HG03039 (cell line): ENCODE results near the gene GSG1L.
"Not testable (repeated sequence)": the region's sequence is repeated elsewhere in the genome, so short reads cannot be mapped to it uniquely, and the experiment has no call there.

Experiments
- ATAC-seq: cut with Tn5 transposase; IDR thresholded peaks from one replicate; pipeline ENCODE4 v1.9.1; 2021; ENCODE audit warnings: mild to moderate bottlenecking, moderate library complexity; ENCODE audit not compliant: unreplicated experiment

GSG1L gene

DNA sequence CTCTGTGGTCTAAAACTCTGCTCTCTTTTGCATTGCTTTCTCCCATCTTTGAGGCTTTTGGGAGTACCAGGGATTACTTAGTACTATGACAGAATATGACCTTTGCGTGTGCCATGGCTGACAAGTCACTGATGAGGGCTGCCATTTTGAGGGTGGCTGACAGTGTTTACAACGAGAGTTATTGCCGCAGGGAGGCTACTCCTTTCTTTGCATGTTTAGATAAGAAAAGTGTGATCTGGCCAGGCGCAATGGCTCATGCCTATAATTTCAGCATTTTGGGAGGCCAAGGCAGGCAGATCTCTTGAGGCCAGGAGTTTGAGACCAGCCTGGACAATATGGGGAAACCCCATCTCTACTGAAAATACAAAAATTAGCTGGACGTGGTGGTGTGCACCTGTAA is 77.5 kb downstream of the GSG1L start:
- no peak for ATAC-seq

DNA sequence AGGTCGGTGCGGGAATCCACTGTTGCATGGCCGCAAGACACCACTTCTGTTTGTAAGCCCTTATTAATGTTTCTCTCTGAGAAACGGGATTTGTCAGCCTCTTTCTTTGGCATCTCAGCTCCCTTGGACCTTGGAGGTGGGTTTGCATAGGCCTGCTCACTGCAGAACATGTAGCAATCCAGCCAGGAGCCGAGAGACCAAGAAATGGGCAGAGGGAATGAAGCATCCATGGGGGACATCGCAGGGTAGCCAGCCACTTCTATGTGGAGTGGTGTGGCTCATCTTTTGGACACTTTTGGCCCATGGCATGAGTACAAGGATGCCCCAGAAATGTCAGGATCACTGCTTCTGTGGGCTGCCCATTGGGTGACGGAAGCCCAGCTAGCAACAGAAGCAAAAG is 79.4 kb downstream of the GSG1L start:
- ATAC-seq = no peak

DNA sequence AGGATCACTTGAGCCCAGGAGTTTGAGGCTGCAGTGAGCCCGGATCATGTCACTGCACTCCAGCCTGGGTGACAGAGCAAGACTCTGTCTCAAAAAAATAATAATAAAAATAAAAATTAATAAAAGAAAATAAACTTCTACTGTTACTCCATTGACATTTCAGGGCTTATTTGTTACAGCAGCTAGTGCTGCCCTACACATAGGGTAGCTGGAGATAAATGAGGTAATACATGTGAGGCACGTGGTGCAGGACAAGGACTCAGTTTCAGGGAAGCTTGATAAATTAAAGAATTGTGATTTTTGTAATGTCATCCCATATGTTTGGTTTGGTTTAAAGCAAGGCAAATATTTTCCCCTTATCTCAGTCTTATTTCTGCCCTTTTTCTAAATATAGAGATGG is 80.3 kb downstream of the GSG1L start:
- no peak for ATAC-seq

DNA sequence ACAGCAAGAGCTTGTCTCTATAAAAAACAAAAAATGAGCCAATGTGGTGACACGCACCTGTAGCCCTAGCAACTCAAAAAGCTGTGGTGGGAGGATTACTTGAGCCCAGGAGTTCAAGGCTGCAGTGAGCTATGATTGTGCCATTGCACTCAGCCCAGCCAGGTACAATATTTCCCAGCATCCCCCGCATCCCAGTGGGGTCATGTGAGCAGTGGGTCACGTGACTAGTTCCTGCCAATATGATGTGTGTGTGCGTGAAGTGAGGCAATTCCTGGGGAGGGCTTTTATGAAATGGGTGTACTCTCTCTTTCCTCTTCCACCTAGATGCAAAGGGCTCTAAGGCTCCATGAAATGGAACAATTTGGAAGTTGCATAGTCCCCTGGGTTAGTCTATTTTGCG is 81.3 kb downstream of the GSG1L start:
- no peak for ATAC-seq

DNA sequence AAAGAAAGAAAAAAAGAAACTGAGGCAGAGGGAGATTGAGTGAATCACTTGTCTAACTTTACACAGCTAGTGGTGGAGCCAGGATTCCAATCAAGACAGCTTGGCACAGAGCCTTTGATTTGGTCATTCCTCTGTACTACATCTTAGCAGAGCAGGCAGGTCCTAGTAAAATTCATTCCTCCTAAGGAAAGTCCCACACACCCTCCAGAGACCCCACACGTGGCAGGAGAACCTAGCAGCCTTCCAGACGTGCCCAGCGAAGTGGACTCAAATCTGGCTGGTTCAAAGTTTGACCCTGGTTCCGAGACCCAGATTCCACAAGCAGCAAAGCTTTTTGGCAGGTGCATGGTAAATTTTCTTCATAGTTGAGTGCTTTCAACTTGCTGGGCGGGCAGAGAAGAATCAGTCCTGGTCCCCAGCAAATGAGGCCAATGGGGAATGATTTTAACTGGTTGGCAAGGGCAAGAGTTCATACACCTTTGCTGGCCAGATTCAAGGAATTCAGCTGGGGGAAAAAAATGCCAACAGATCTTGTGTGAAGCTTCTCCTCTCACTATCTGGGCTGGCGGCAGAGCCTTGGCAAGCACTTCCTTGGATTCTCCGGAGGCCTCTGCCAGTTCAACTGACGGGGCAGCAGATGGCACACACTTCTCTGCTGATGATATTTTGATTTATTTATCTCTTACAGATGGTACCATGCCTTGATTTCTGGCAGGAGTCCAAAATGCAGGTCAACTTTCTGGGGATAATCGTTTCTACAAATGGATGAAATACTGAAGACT is 82.4 kb downstream of the GSG1L start:
- no peak for ATAC-seq

DNA sequence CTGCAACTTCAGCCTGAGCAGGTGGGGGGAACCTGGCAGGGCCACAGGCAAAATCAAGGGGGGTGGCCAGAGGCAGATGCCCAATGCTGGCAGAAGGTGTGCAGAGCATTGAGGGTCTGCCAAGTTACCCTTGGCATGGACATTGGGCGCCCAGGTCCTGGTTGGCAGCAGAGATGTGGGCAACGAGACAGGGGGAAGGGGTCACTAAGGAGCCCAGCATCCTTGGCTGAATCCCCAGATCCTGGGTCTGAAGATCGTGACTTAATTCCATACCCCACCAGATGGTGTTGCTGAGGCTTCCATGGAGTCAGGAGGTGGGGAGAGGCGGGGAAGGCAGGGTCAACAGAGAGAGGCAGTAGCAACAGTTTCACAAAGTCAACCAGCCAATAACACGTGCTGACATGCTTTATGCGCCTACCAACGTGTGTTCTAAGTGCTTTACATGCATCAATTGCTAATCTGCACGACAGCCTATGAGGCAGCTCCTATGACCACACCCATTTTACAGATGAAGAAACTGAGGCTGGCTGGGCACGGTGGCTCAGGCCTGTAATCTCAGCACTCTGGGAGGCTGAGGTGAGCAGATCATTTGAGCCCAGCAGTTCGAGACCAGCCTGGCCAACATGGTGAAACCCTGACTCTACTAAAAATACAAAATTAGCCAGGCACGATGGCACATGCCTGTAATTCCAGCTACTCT is 83.3 kb downstream of the GSG1L start:
- no peak for ATAC-seq

DNA sequence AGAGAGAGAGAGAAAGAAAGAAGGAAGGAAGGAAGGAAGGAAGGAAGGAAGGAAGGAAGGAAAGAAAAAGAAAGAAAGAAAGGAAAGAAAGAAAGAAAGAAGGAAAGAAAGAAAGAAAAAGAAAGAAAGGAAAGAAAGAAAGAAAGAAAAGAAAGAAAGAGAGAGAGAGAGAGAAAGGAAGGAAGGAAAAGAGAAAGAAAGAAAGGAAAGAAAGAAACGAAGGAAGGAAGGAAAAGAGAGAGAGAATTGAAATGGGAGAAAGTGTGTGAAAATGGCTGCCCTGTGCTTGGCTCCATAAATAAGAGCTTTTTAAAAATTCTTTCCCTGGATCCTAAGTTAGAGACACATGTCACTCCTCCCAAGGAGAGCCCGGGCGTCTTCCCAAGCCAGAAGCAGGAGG is 83.8 kb downstream of the GSG1L start:
- ATAC-seq = not testable (repeated sequence)

DNA sequence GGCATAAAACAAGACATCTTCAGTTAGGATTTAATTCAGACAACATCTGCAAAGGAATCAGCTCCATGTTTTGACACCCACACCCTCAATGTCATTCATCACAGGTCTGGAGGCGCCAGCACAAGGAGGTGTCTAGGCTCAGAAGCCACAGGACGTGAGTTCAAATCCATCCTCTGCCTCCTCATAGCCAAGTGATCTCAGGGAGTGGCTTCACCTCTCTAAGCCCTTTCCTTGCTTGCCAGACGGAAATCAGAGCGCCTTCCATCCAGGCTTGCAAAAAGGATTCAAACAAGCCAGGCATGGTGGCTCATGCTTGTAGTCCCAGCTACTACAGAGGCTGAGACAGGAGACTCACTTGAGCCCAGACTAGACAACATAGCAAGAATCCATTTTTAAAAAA is 84.6 kb downstream of the GSG1L start:
- ATAC-seq = no peak

DNA sequence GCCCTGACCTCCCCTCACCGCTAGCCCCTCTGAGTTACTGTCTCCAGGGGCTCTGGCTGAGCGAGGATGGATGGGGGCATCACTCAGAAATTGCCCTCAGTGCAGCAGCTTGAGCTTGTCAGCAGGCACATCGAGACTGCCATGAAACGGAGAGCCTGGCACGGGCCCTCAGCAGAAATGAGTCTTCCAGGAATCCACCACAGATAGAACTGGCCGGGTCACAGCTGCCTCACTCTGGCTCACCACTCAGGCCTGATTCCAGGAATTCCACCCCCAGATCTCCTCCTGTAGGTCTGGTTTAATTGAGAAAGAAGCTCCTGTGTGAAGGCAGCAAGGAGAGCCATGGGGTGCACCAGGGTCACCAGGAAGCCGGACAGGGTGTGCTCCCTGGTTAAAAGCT is 85.5 kb downstream of the GSG1L start:
- ATAC-seq = no peak

DNA sequence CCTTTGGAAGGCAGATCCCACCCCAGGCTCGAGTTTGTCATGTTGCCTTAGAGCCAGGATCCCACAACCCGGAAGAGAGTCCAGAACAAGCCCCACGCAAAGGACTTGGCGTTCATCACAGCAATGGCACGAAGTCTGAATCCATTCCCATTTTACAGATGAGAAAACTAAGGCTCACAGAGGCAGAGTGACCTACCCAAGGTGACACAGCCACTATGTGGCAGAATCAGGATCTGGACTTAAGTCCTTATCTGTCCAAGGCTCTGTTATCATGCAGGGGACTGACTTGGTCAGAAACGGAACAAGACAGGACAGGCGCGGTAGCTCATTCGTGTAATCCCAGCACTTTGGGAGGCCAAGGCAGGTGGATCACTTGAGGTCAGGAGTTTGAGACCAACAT is 86.5 kb downstream of the GSG1L start:
- ATAC-seq = no peak

DNA sequence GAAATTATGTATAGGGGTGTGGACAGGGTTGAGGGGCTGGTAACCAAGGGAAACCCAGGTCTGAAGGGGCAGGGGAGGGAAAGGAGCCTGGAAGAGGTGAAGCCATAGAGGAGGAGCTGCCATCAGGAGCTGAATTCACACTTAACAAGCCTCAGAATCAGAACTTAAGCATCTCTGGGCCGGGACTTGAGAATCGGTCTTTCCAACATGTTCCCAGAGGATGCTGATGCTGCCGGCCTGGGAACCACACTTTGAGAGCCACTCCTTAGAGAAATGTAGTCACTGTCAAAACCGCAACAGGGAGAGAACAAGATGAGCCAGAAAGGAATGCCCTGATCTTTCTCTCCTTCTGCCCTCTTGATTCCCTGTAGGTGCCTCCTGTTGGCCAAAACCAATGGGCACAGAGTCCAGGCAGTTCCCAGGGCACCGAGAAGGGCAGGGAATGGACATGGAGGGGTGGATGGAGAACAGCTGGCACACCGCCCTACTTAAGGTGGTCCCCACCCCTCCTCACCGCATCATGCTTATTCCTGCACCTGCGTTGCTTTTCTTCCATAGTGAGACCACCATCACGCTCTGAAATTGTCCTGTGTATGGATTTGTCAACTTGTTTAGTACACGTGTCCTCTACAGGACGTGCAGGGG is 88.5 kb downstream of the GSG1L start:
- ATAC-seq = no peak

DNA sequence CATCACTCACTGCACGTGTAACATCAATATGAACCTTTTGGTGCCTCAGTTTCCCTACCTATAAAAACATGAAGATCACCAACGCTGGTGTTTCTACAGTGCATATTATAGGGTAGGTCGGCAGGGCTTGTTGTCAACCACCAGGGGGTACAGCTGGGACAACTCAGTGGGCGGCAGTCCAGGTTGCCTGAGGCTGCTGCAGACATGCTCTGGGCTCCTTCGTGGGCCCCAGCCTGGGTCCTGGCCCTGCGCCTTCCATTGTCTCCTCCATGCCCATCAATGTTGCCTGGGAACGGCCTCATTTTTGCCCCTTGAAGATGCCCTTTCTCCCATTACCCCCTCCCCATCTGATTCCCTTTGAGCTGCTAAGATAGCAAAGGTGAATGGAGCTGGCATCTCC is 89.8 kb downstream of the GSG1L start:
- no peak for ATAC-seq

DNA sequence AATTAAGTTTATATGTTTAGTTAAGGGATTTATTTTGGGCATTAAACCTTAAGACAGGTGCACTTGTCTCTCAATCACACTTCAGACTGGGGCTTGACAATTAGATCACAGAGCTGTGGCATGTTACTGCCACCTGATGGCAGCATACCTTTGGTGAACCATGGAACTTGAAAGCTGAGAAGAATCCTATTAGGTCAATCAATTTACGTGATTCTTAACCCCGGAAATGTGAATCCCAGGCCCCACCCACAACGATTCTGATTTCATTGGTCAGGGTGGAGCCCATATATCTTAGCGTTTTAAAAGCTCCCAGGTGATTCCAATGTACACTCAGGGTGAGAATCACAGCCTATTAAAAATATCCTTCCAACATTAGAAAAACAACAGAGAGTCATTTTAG is 91.0 kb downstream of the GSG1L start:
- no peak for ATAC-seq

DNA sequence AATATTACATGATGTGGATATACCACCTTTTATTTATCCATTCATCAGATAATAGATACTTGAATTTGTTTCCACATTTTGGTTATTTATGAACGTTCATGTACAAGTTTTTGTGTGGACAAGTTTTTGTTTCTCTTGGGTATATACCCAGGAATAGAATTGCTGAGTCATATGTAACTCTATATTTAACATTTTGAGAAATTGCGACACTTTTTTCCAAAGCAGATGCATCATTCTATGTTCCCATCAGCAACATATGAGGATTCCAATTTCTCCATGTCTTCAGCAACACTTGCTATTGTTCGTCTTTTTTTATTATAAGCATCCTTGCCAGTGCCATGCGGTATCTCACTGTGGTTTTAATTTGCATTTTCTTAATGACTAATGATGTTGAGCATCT is 93.9 kb downstream of the GSG1L start:
- ATAC-seq = no peak

DNA sequence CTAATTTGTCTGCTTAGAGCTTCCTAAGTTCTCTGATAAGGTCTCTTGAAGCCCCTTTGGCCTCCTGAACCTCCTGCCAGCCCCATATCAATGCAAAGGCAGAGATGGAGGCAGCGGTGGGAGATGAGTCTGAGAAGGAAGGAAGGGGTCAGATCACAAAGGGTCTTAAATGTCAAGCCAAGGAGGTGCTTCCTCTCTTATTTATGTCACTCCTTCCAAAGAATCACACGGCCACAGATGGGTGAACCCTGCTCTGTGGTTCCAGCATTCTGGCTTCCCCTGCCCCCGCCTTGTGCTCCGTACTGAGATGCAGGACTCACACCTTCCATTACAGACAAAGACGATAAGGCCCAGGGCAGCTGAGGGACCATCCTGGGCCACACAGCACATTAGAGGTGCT is 96.3 kb downstream of the GSG1L start:
- ATAC-seq = no peak

DNA sequence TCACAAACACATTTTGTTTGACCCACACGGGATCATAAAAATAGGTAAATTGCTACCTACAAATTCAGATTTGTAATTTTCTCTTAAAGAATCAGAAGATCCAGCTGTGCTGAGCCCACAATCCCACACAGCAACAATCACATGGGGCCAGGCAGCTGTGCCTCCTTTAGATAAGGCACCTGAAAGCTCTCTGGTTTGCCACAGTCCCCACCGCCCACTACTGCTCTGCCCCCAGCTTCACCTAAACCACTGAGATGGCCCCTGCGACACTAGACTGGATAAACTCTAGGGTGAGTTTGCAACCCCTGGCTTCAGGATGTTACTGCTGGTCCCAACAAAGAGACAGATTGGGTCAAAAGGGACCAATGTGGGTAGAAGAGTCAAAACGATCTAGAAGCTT is 96.8 kb downstream of the GSG1L start:
- ATAC-seq = no peak

DNA sequence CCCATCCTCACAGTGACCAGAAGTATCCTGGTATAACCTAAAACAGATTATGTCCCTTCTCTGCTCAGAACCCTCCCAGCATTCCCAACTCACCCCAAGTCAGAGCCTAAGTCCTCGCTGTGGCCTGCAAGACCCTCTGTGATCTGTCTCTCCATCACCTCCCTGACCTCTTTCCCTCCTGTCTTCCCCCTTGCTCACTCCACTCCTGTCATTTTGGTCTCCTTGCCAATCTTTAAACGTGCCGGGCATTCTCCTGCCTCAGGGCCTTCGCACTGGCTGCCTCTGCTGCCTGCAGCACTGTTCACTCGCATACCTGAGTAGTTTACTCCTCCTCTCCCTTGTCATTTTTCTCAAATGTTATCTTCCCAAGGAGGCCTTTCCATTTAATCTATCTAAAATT is 97.7 kb downstream of the GSG1L start:
- ATAC-seq = no peak

DNA sequence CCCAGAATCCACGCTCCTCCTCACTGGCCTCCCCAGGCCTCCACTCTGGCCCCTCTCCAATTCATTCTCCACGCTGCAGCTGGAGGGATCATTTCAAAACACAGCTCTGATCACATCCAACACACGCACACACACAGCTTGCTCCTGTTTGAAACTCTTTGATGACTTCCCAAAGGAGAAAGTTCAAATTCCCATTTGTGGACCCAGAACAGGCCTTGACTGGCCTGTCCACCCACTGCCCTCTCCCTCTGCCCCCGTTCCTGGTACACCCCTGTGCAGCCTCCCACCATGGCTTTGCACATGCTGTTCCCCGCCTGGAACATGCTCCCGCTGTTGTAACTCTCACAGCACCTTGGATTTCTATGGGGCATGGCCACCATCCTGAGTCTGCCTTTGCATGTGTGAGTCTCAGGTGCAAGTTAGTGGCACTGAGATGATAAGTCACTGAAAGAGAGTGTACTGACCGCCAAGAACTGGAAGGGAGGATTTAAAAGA is 100.0 kb downstream of the GSG1L start:
- ATAC-seq = no peak

DNA sequence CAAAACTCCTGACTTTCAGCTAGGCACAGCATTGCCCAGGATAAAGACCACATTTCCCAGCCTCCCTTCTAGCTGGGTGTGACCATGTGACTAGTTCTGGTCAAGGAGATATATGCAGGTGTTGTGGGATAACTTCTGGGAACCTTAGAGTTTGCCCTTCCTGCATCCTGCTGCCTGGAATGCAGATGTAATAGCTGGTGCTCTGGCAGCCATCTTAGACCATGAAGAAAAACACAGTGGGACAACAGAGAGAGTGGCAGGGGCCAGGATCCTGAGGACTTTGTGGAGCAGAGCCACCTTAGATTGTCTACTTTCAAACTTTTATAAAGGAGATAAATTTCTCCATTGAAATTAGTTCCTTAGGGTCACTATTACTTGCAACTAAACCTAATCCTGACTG is 101.3 kb downstream of the GSG1L start:
- ATAC-seq = no peak

DNA sequence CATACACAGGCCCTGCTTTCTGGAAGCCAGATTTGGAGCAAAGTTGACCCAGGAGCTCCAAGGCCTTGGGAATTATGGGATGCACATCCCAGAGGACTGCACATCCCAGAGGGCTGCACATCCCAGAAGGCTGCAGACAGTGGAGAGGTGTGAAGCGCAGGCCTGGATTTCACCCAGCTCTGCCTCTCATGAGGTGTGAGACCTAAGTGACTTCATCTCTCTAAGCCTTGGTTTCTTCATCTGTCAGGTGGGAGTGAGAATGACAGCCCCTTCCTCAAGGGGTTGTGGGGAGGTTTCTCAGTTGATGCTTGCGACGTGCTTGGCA is 102.3 kb downstream of the GSG1L start:
- no peak for ATAC-seq

DNA sequence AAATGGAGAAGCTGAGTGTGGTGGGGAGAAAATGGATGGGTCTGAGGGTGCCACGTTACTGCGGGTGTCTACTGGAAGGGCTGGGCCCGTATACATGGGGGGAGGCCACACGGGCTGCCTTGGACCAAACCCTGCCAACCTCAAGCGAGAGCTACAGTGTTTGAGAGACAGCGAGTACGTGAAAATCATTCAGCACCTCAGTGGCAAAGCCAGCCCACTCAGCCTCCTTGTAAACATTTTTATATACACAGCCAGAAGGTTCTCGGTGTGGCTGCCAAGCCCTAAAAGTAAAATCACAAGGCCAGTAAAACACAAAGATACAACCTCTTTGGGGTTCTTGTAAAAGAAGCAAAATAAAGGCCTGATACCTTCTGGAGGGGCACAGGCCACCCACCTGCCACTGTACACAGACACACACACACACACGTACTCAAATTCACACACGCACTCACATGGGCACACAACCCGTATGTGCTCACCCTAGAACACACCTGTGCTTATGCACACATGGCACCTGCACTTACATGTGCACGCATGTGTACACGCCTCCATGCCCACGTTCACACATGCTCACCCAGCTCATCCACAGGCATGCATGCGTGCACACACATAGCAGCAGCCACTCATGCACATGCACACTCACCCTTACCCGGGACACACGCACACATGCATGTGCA is 102.8 kb downstream of the GSG1L start:
- ATAC-seq = no peak

DNA sequence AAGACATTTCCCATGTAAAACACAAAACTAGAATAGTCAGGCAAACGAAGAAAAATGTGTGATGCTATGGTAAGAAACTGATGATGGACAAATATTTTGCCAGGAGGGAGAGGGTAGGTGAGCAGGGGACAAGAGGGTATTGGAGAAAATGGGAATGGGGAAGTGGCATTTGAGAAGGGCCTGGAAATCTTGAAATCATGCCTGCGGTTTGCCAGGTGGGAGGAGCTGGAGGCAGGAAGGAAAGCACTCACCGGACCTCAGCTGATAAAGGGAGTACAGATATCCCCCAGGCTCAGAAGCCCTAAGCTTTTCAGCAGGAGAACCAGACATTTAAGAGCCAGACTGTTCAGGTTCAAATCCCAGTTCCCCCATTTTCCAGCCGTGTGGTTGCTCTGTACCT is 103.6 kb downstream of the GSG1L start:
- ATAC-seq = no peak
